Stimulated activated CD8-positive, alpha-beta memory T cell treated with anti-CD3 and anti-CD28 coated beads, Interleukin-4, amount 100 ng/mL, for 1 hour (primary cell): ENCODE measurements around the gene SCAANT1.

Experiments used
- DNase-seq, 2 donors: peaks; one replicate each; pipeline ENCODE4 v3.0.0-alpha.2; 2020; ENCODE audit warnings: low read depth in 2 of 2, low spot score in 1 of 2

The SCAANT1 gene

GRCh38 chr3:63864008-63864964, 47.9 kb downstream of the SCAANT1 start:
- peak; percentile 13 to 17 for DNase-seq

- DNase-seq, result peak in 1 of 2 donors; percentile 48
Observed at GRCh38 chr3:63863150-63864007, 48.8 kb downstream of the SCAANT1 start, which contains the start of the genes ATXN7 and THOC7. TSS of gene ATXN7 (plus strand) at chr3:63863867. CDS start at chr3:63912599, 48,732 bp downstream. TSS of gene THOC7 (minus strand) at chr3:63863805. CDS start at chr3:63863790, 15 bp downstream.

DNA sequence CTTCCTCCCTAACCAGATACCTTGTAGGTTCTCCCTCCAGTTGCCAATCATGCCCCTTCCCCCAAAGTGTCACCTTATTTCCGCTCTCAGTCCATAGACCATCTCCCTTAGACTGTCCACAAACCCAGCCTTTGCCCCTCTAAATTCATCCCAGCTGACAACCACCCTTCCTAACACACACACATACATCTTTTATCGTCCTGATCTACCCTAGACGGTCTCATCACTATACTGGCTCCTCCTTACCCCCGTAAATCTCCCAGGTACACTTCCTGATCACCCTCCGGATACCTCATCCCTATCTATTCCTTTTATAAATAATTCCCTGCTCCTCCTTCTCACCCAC, 49.4 kb downstream of the SCAANT1 start:
- no peak for DNase-seq
